Ectodermal cell (in vitro differentiated cells): Measurements from ENCODE around the gene CUX1. TPM values are rescaled to one million over a fixed set of nuclear protein-coding genes. Genes with fewer than 3 reads are reported as not detected.

Experiments used
- H3K27ac ChIP-seq: 2 replicates; pipeline ENCODE4 v1.7.0; 2013; ENCODE audit warnings: mild to moderate bottlenecking, low read depth, low read length; ENCODE audit not compliant: insufficient read depth, poor library complexity, severe bottlenecking
- H3K27me3 ChIP-seq: 2 replicates; pipeline ENCODE4 v1.7.0; 2013; ENCODE audit warnings: mild to moderate bottlenecking, low read length; ENCODE audit not compliant: insufficient read depth, control insufficient read depth, poor library complexity, severe bottlenecking
- H3K36me3 ChIP-seq: one replicate; pipeline ENCODE4 v1.7.0; 2013; ENCODE audit warnings: low read length; ENCODE audit not compliant: control insufficient read depth, insufficient read depth
- H3K4me1 ChIP-seq: one replicate; pipeline ENCODE4 v1.7.0; 2013; ENCODE audit warnings: low read length; ENCODE audit not compliant: control insufficient read depth, insufficient read depth
- H3K4me3 ChIP-seq: 2 replicates; pipeline ENCODE4 v1.7.0; 2013; ENCODE audit warnings: low read depth, low read length, control low read depth; ENCODE audit not compliant: insufficient read depth
- H3K9me3 ChIP-seq: 2 replicates; pipeline ENCODE4 v1.7.0; 2013; ENCODE audit warnings: mild to moderate bottlenecking, low read length, moderate library complexity; ENCODE audit not compliant: control insufficient read depth
- WGBS, 2 experiments: methylation state at CpG; one replicate each; pipeline ENCODE4 v1.1.7; 2013; ENCODE audit warnings: missing lambda C conversion rate in 2 of 2; 5-methylcytosine and 5-hydroxymethylcytosine counted together
- polyA plus RNA-seq, 4 experiments: library from polyadenylated mRNA; stranded (reverse); fragments of 50-300 nt; gene quantifications; one replicate each; pipeline ENCODE4 v1.2.3, GENCODE V29; 2013

Gene CUX1, protein sequence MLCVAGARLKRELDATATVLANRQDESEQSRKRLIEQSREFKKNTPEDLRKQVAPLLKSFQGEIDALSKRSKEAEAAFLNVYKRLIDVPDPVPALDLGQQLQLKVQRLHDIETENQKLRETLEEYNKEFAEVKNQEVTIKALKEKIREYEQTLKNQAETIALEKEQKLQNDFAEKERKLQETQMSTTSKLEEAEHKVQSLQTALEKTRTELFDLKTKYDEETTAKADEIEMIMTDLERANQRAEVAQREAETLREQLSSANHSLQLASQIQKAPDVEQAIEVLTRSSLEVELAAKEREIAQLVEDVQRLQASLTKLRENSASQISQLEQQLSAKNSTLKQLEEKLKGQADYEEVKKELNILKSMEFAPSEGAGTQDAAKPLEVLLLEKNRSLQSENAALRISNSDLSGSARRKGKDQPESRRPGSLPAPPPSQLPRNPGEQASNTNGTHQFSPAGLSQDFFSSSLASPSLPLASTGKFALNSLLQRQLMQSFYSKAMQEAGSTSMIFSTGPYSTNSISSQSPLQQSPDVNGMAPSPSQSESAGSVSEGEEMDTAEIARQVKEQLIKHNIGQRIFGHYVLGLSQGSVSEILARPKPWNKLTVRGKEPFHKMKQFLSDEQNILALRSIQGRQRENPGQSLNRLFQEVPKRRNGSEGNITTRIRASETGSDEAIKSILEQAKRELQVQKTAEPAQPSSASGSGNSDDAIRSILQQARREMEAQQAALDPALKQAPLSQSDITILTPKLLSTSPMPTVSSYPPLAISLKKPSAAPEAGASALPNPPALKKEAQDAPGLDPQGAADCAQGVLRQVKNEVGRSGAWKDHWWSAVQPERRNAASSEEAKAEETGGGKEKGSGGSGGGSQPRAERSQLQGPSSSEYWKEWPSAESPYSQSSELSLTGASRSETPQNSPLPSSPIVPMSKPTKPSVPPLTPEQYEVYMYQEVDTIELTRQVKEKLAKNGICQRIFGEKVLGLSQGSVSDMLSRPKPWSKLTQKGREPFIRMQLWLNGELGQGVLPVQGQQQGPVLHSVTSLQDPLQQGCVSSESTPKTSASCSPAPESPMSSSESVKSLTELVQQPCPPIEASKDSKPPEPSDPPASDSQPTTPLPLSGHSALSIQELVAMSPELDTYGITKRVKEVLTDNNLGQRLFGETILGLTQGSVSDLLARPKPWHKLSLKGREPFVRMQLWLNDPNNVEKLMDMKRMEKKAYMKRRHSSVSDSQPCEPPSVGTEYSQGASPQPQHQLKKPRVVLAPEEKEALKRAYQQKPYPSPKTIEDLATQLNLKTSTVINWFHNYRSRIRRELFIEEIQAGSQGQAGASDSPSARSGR (N-terminal part only)
- 47.8 TPM for polyA plus RNA-seq (2013, experiment 1 of 4)
- polyA plus RNA-seq (2013, experiment 2 of 4): 51.6 TPM
- polyA plus RNA-seq (2013, experiment 3 of 4): 38.9 TPM
- polyA plus RNA-seq (2013, experiment 4 of 4): 47.5 TPM

DNA sequence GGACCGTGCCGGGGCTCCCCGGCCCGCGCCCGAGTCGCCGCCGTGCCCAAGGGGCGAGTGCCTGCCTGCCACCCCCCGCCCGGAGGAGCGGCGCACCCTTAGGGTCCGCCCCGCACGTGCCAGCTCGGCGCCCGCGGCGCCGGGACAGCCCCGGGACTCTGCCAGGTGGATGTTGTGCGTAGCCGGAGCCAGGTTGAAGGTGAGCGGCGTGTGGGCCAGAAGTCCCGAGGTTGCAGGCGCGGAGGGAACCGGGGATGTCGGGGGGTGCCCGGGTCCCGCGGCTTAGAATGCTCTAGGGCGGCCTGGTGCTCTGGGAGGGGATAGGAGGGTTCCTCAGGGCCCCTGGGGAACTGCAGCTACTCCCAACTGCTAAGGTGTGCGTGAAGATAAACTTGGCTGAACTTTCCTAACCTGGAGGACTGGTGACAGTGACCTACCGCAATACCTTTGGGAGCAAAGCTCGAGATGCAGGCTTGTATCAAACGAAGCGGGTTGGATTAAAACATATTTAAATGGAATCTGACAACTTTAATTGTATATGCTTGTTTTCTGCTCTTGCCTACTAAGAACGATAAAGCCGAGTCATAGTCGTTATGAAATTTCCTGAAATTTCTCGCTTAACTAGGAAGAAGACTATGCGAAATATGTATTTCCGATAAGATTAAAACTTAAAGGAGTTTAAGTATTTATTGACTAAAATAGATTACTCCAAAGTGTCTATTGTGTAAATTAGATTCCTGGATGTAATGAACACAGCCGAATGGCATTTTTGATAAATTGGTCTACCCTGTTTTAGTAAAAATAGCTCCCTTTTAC lies at the start of gene CUX1:
CUX1 (plus strand) TSS at position 156 of the 816 bp plus-strand sequence; CDS start at position 170, 14 bp downstream.
- H3K9me3 ChIP-seq: no peaks in the 10 kb centered on the region
- H3K36me3 ChIP-seq: no peaks in the 10 kb centered on the region
- WGBS, 2 experiments: 10 to 13% methylated on average over 48 to 49 of the region's 49 CpGs
- no peak within 1 kb of the TSS for H3K27ac ChIP-seq
- peaks cover 38% of the 10 kb centered on the region for H3K27me3 ChIP-seq
- peaks cover 21% of the 10 kb centered on the region for H3K4me1 ChIP-seq
- peak within 1 kb of the TSS; percentile 79 for H3K4me3 ChIP-seq

GRCh38 chr7:101768280-101768679 lies 49.1 kb upstream of the CUX1 start:
- no peaks in the 10 kb centered on the region for H3K36me3 ChIP-seq
- no peaks in the 10 kb centered on the region for H3K9me3 ChIP-seq
- H3K4me1 ChIP-seq: no peaks in the 10 kb centered on the region
- 92 to 93% methylated on average over 7 of the region's 7 CpGs for WGBS, 2 experiments
- no peaks in the 10 kb centered on the region for H3K27me3 ChIP-seq
- H3K27ac ChIP-seq: no peak overlapping the region
- no peak overlapping the region for H3K4me3 ChIP-seq

GRCh38 chr7:101770466-101770865 lies 47.0 kb upstream of the CUX1 start:
- no peaks in the 10 kb centered on the region for H3K27me3 ChIP-seq
- 93 to 94% methylated on average over 4 of the region's 4 CpGs for WGBS, 2 experiments
- no peaks in the 10 kb centered on the region for H3K36me3 ChIP-seq
- H3K4me1 ChIP-seq: no peaks in the 10 kb centered on the region
- no peaks in the 10 kb centered on the region for H3K9me3 ChIP-seq
- no peak overlapping the region for H3K27ac ChIP-seq
- no peak overlapping the region for H3K4me3 ChIP-seq

DNA sequence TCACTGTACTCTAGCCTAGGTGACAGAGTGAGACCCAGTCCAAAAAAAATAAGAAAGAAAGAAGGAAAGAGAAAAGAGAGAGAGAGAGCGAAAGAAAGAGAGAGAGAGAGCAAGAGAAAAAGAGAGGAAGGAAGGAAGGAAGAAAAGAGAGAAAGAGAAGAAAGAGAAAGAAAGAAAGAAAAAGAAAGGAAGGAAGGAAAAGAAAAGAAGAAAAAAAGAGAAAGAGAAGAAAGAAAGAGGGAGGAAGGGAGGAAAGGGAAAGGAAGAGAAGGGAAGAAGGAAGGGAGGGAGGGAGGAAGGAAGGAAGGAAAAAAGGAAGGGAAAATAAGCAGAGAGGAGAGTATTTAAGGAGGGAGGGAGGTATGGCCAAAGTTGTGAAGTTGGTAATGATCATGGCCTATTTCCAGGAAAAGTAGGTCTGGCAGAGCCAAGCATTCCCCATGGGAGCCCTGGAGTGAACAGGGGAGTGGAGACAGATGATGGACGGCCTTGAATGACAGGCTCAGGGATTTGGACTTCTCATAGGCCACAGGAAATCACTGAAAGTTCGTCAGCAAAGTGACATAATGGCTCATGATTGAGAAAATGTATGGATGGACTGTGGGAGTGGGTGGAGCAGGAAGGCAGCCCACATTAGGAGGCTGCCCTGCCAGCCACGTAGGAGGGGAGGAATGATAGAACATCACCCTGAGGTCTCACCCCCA lies 44.8 kb upstream of the CUX1 start:
- Histone ChIP-seq H3K4me3 (no peak overlapping the region), H3K9me3 (no peaks in the 10 kb centered on the region), H3K4me1 (no peaks in the 10 kb centered on the region), H3K36me3 (no peaks in the 10 kb centered on the region), H3K27me3 (no peaks in the 10 kb centered on the region), H3K27ac (no peak overlapping the region)
- 86 to 88% methylated on average over 4 of the region's 4 CpGs for WGBS, 2 experiments

- 96 to 98% methylated on average over 9 of the region's 9 CpGs for WGBS, 2 experiments
Observed at GRCh38 chr7:101775181-101775580, 42.2 kb upstream of the CUX1 start.

GRCh38 chr7:101778026-101778580 lies 39.3 kb upstream of the CUX1 start:
- Histone ChIP-seq H3K36me3 (no peaks in the 10 kb centered on the region), H3K4me3 (no peak overlapping the region), H3K27ac (no peak overlapping the region), H3K4me1 (no peaks in the 10 kb centered on the region), H3K27me3 (no peaks in the 10 kb centered on the region), H3K9me3 (no peaks in the 10 kb centered on the region)
- 94 to 96% methylated on average over 20 of the region's 20 CpGs for WGBS, 2 experiments

More at GRCh38 chr7:101775181-101775580, 42.2 kb upstream of the CUX1 start:
- Histone ChIP-seq H3K27ac (no peak overlapping the region), H3K4me1 (no peaks in the 10 kb centered on the region), H3K9me3 (no peaks in the 10 kb centered on the region), H3K27me3 (no peaks in the 10 kb centered on the region), H3K4me3 (no peak overlapping the region), H3K36me3 (no peaks in the 10 kb centered on the region)

DNA sequence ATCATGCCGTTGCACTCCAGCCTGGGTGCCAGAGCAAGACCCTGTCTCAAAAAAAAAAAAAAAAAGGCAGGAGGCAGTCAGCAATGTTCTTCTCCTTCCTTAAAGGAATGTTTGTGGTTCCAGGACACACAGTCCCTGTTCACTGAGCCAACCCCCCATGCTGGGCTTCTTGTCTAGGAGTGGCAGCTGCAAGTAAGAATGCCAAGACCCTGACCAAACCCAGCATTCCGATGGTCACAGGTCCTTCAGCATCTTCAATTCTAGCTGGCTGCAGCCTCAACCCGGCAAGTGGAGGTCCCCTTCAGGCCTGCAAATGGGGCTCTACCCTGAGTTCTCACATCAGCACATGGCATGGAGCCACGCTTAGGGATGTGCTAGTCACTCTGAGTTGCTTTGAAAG lies 38.2 kb upstream of the CUX1 start:
- 89 to 95% methylated on average over 4 of the region's 4 CpGs for WGBS, 2 experiments
- Histone ChIP-seq H3K9me3 (no peaks in the 10 kb centered on the region), H3K4me1 (no peaks in the 10 kb centered on the region), H3K27ac (no peak overlapping the region), H3K27me3 (no peaks in the 10 kb centered on the region), H3K4me3 (no peak overlapping the region), H3K36me3 (no peaks in the 10 kb centered on the region)

DNA sequence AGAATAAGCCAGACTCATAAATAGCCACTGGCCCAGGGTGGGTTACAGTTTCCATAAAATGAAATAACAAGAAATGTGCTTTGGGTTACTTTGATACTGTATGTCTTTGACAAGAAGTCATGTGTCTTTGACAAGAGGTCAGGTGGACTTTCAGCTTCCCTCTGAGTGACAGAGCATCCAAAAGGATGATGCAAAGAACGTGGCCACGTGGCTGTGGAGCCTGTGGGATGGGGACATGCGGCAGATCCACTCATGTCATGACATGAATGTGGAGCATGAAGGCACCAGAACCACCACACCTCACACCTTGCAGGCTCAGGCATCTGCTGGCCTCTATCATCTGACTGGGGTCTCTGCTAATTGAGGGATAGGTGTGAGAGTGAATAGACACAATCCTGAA lies 37.1 kb upstream of the CUX1 start:
- no peak overlapping the region for H3K27ac ChIP-seq

More for the DNA sequence above, 37.1 kb upstream of the CUX1 start:
- Histone ChIP-seq H3K9me3 (no peaks in the 10 kb centered on the region), H3K4me3 (no peak overlapping the region), H3K36me3 (no peaks in the 10 kb centered on the region), H3K4me1 (no peaks in the 10 kb centered on the region), H3K27me3 (no peaks in the 10 kb centered on the region)
- WGBS, 2 experiments: 71 to 77% methylated on average over 3 of the region's 3 CpGs
